T-helper 1 cell (primary cell): Measurements from ENCODE around the gene ACOX2.

Source experiments
- DNase-seq, 5 donors: peaks; one replicate each; pipeline ENCODE4 v3.0.0-alpha.2; 2012 to 2020

The ACOX2 gene

GRCh38 chr3:58471025-58471887 is 65.7 kb downstream of the ACOX2 start:
- peak in 1 of 5 donors; percentile 96 for DNase-seq

DNA sequence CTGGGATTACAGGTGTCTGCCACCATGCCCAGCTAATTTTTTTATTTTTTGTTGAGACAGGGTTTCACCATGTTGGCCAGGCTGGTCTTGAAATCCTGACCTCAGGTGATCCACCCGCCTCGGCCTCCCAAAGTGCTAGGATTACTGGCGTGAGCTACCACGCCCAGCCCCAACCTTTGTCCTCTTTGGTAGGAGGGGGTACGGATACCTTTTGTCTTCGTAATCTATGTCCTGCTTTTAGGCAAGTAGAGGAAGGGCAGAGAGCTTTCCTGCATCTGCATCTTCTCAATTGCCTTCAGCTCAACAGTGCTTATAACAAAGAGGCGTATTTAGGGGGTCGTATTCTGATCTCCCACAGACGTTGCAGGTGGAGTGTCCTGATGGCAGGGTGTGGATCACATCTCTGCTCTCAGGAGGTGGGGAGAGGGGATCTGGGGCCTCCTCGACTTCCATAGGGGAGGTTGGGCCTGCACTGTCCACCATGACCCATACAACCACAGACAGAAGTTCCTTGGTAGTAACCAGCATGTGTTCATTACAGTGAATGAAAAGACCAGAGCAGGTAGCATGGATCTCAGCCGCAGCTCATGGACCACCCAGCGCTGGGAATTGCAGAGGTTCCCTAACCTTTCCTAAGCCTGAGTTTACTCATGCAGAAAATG is 66.5 kb downstream of the ACOX2 start:
- DNase-seq, result no peak

DNA sequence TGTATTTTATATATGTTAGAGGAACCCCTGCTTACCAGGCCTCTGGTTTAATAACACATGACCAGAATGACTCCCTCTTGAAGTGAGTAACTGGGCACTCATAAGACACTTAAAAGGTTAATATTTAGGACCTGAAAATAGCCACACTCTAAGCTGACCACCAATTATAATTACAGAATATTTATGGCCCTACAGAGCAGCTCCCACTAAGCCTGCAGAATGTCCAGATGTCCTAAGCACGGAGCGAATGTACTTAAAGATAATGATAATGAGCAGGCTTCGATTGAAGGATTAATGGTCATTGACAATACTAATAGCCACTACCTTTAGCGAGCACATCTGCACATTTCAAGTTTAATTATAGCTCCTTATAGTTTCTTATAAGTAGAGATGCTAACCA is 67.9 kb downstream of the ACOX2 start:
- DNase-seq, result no peak

GRCh38 chr3:58466899-58467563 is 70.0 kb downstream of the ACOX2 start:
- no peak for DNase-seq

- peak in 1 of 5 donors; percentile 48 for DNase-seq
These were observed 72.1 kb downstream of the ACOX2 start for GRCh38 chr3:58464866-58465265.

DNA sequence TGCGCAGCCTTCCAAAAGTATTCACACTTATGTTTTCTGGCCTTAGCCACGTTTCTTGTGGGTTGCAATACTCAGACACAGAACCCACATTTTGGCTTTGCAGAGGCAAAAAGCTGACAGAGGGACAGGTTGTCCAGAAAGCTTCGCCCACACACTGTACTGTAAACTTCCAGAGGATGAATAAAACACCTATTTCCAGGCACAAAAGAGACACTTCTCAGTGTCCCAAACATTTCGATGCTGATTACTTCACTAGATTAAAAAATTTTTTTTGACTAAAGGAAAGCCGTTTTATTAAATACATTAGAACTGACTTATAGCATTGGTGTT is 73.1 kb downstream of the ACOX2 start:
- no peak for DNase-seq

DNA sequence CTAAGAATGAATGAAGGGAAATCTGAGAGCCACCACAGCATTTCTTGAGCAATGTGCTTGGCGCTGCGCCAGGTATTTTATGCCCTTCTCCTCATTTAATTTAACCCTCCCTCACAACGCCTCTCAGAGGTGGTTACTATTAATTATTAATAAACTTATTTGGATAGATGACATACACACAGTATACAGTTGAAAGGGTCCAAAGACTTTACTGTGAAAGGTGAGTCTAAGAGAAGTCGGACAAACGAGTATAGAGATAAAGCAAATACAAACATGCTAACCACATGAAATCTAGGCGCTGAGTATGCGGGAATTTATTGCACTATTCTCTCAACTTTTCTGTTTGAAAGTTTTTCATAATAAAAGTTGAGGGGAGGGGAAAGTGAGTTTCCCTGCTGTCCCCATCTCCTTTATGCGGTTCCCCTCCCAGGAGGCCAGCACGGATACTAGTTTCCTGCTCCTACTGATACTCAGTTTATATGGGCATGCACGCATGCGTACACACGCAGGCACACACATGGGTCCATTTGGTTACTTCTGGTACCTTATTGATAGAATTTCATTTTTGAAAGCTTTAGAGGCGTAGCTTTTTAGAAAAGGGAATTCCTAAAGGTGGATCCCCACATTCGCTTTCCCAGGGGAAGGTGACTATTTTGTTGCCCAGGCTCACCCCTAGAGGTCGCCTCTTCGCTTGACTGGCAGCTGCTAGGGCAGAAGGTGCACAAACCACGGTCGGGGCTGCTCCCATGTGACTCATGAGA is 73.6 kb downstream of the ACOX2 start:
- DNase-seq, result peak; percentile 13 to 82 (median 35)

DNA sequence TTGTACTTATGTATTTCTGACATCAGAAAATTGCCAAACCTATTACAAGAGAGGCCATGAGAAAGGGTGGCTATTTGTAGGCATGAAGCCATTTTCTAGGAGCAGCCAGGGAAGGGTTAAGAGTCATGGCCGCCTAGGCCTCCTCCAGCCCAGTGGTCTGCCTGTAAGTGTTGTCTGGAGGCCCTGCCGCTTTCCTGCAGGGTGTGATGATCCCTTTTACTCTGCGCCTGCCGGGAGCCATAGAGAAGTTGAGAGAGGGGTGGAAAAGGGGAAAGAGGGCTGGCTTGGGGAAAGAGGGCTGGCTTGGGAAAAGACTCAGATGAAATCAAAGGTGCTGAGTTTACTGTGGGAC is 74.2 kb downstream of the ACOX2 start:
- no peak for DNase-seq

GRCh38 chr3:58459160-58459559 is 77.8 kb downstream of the ACOX2 start:
- no peak for DNase-seq
